ENCODE data around the gene NCL.
"Not testable (repeated sequence)": the region's sequence is repeated elsewhere in the genome, so short reads cannot be mapped to it uniquely, and the experiment has no call there.

NCL gene

DNA sequence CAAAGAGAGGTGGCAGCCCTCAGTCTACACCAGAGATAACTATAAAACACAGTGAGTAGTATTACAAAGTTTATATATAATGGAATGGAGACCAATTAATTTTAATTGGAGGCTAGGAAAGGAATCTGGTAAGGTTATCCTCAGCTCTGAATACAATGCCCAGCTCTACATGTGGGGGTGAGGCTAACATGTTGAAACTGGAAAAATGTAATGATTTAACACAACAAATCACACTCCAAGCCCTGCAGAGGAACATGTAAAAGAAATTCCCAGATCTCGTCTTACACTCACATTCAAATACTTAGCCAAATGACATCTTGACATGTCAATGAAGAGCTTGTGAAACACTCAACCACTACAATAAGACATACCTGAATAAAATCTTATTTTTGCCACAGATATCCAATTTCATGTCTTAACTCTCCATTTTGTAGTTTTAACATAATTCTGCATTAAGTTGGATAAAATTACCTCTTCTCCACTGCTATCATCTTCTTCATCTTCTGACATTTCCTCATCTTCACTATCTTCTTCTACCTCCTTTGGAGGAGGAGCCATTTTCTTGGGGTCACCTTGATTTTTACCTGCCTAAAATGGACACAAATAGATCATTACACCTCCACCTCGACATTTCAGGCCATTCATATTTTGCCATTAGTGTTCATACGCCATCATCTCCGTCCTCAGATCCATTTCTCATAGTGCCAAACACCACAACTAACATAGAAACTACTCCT is 1.4 kb downstream of the NCL start:
- Histone ChIP-seq H3K36me3 (ENCODE audit: control insufficient read depth in 4 of 4, insufficient read depth in 4 of 4, low read length in 3 of 4) (peaks cover 23 to 53% (median 42%) of the 10 kb centered on the region in 4 experiments), H3K9me3 (ENCODE audit: control extremely low read depth in 1 of 5, control insufficient read depth in 4 of 5, insufficient read depth in 2 of 5, low read depth in 1 of 5, low read length in 4 of 5) (no peaks in the 10 kb centered on the region), H3K27ac (ENCODE audit: insufficient read depth in 1 of 2, low read depth in 1 of 2, low read length in 2 of 2, poor library complexity in 1 of 2, severe bottlenecking in 2 of 2) (peak overlapping the region; percentile 95 to 98), H3K4me1 (ENCODE audit: control extremely low read depth in 1 of 4, control insufficient read depth in 4 of 4, insufficient read depth in 4 of 4, low read length in 3 of 4) (peaks cover 11 to 42% (median 33%) of the 10 kb centered on the region in 4 experiments), H3K4me3 (ENCODE audit: control insufficient read depth in 1 of 7, extremely low read depth in 1 of 7, insufficient read depth in 4 of 7, low read depth in 2 of 7, low read length in 6 of 7) (peak overlapping the region in 6 of 7 experiments; percentile 49 to 93 (median 86)), H3K27me3 (replicated peaks in 2 of 5; ENCODE audit: control insufficient read depth in 4 of 5, insufficient read depth in 5 of 5, low read length in 4 of 5) (no peaks in the 10 kb centered on the region)
- ChIA-PET CTCF (interaction anchor here (0.8 to 2.4 kb wide), 8 partner anchors 8 to 358 kb away, joined by 3 to 6 read pairs (median 4); no protein-coding TSS in a partner anchor), POLR2A (interaction anchor here (3.6 kb wide), 1 partner anchor 9 kb away, joined by 38 read pairs; no protein-coding TSS in a partner anchor)
- 13% methylated on average over 4 of the region's 4 CpGs for WGBS (ENCODE audit: insufficient coverage)
- no peak for DNase-seq

DNA sequence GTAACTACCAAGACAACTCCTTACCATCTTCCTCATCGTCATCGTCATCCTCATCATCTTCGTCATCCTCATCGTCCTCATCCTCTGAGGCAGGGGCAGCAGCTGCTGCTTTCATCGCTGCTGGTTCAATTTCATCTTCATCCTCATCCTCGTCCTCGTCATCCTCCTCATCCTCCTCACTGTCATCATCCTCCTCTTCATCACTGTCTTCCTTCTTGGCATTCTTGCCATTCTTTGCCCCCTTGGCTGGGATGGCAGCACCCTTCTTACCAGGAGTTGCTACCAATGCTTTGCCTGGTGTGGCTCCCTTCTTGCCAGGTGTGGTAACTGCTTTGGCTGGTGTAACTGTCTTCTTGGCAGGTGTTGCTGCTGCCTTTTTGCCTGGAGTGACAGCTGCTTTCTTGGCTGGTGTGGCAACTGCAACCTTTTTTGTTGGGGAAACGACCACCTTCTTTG is 2.7 kb downstream of the NCL start:
- no peaks in the 10 kb centered on the region for H3K27me3 ChIP-seq (replicated peaks in 2 of 5; ENCODE audit: control insufficient read depth in 4 of 5, insufficient read depth in 5 of 5, low read length in 4 of 5)
- no peaks in the 10 kb centered on the region for H3K9me3 ChIP-seq (ENCODE audit: control extremely low read depth in 1 of 5, control insufficient read depth in 4 of 5, insufficient read depth in 2 of 5, low read depth in 1 of 5, low read length in 4 of 5)
- peak overlapping the region in 1 of 7 experiments; percentile 76 for H3K4me3 ChIP-seq (ENCODE audit: control insufficient read depth in 1 of 7, extremely low read depth in 1 of 7, insufficient read depth in 4 of 7, low read depth in 2 of 7, low read length in 6 of 7)
- WGBS (ENCODE audit: insufficient coverage), result 94% methylated on average over 8 of the region's 8 CpGs
- H3K27ac ChIP-seq (ENCODE audit: insufficient read depth in 1 of 2, low read depth in 1 of 2, low read length in 2 of 2, poor library complexity in 1 of 2, severe bottlenecking in 2 of 2), result no peak overlapping the region
- no peak for DNase-seq
- H3K4me1 ChIP-seq (ENCODE audit: control extremely low read depth in 1 of 4, control insufficient read depth in 4 of 4, insufficient read depth in 4 of 4, low read length in 3 of 4), result peaks cover 11 to 42% (median 33%) of the 10 kb centered on the region in 4 experiments
- ChIA-PET POLR2A (no interaction called here), CTCF (interaction anchor here (0.8 to 2.4 kb wide), 5 partner anchors 8 to 49 kb away, joined by 3 to 8 read pairs (median 4); no protein-coding TSS in a partner anchor)
- H3K36me3 ChIP-seq (ENCODE audit: control insufficient read depth in 4 of 4, insufficient read depth in 4 of 4, low read length in 3 of 4), result peaks cover 29 to 67% (median 52%) of the 10 kb centered on the region in 4 experiments

DNA sequence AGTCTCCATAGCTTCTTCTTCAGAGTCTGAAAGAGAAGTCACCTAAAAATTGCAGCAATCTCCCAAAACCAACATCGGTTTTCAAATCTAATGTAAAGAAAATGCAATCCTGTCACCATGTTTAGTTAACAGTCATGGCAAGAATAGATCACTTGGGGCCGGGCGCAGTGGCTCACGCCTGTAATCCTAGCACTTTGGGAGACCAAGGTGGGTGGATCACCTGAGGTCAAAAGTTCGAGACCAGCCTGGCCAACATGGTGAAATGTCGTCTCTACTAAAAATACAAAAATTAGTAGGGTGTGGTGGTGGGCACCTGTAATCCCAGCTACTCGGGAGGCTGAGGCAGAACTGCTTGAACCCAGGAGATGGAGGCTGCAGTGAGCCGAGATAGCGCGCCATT is 3.4 kb downstream of the NCL start:
- peaks cover 11 to 42% (median 30%) of the 10 kb centered on the region in 4 experiments for H3K4me1 ChIP-seq (ENCODE audit: control extremely low read depth in 1 of 4, control insufficient read depth in 4 of 4, insufficient read depth in 4 of 4, low read length in 3 of 4)

DNA sequence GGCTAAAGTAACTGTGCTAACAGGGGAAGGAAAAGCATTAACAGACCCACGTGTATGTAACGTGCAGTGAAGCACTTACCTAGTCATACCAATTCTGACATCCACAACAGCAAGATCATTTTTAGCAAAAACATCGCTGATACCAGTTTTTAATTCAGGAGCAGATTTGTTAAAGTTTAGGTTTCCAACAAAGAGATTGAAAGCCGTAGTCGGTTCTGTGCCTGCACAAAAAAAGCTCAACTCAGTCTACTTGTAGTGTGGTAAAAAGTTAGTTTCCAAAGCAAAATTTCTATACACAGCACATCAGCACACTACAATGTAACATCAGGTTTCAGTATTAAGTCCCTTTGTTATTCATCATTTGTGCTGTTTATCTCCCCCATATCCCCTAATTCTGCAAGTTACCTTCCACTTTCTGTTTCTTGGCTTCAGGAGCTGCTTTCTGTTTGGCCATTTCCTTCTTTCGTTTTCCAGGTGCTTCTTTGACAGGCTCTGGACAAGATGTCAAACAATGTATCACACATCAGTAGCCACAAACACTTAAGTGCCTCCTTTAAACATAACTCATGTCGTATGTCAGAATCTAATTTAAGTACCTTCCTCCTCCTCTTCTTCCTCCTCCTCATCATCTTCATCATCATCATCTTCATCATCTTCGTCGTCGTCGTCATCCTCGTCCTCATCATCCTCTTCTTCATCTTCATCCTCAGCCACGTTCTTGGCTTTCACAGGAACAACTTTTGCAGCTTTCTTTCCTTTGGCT is 4.0 kb downstream of the NCL start:
- ChIA-PET POLR2A (interaction anchor here (0.6 kb wide), 1 partner anchor 186 kb away, joined by 5 read pairs; no protein-coding TSS in a partner anchor), CTCF (interaction anchor here (0.9 to 2.4 kb wide), 2 partner anchors 8 to 9 kb away, joined by 3 to 8 read pairs; no protein-coding TSS in a partner anchor)
- Histone ChIP-seq H3K4me3 (ENCODE audit: control insufficient read depth in 1 of 7, extremely low read depth in 1 of 7, insufficient read depth in 4 of 7, low read depth in 2 of 7, low read length in 6 of 7) (peak overlapping the region in 1 of 7 experiments; percentile 8), H3K36me3 (ENCODE audit: control insufficient read depth in 4 of 4, insufficient read depth in 4 of 4, low read length in 3 of 4) (peaks cover 36 to 79% (median 63%) of the 10 kb centered on the region in 4 experiments), H3K27ac (ENCODE audit: insufficient read depth in 1 of 2, low read depth in 1 of 2, low read length in 2 of 2, poor library complexity in 1 of 2, severe bottlenecking in 2 of 2) (no peak overlapping the region), H3K27me3 (replicated peaks in 2 of 5; ENCODE audit: control insufficient read depth in 4 of 5, insufficient read depth in 5 of 5, low read length in 4 of 5) (no peaks in the 10 kb centered on the region), H3K4me1 (ENCODE audit: control extremely low read depth in 1 of 4, control insufficient read depth in 4 of 4, insufficient read depth in 4 of 4, low read length in 3 of 4) (peaks cover 11 to 37% (median 24%) of the 10 kb centered on the region in 4 experiments), H3K9me3 (ENCODE audit: control extremely low read depth in 1 of 5, control insufficient read depth in 4 of 5, insufficient read depth in 2 of 5, low read depth in 1 of 5, low read length in 4 of 5) (no peaks in the 10 kb centered on the region)
- DNase-seq, result peak in 1 of 3 donors; percentile 27
- WGBS (ENCODE audit: insufficient coverage), result 94% methylated on average over 11 of the region's 13 CpGs

More for the DNA sequence above, 3.4 kb downstream of the NCL start:
- DNase-seq; POLR2A ChIA-PET; H3K9me3 ChIP-seq (ENCODE audit: control extremely low read depth in 1 of 5, control insufficient read depth in 4 of 5, insufficient read depth in 2 of 5, low read depth in 1 of 5, low read length in 4 of 5); H3K27me3 ChIP-seq (replicated peaks in 2 of 5; ENCODE audit: control insufficient read depth in 4 of 5, insufficient read depth in 5 of 5, low read length in 4 of 5); H3K27ac ChIP-seq (ENCODE audit: insufficient read depth in 1 of 2, low read depth in 1 of 2, low read length in 2 of 2, poor library complexity in 1 of 2, severe bottlenecking in 2 of 2): not testable (repeated sequence)
- CTCF ChIA-PET, result interaction anchor here (0.9 to 2.4 kb wide), 2 partner anchors 9 kb away, joined by 3 to 8 read pairs; no protein-coding TSS in a partner anchor
- WGBS (ENCODE audit: insufficient coverage), result 98% methylated on average over 5 of the region's 10 CpGs
- Histone ChIP-seq H3K36me3 (ENCODE audit: control insufficient read depth in 4 of 4, insufficient read depth in 4 of 4, low read length in 3 of 4) (peaks cover 32 to 74% (median 59%) of the 10 kb centered on the region in 4 experiments), H3K4me3 (ENCODE audit: control insufficient read depth in 1 of 7, extremely low read depth in 1 of 7, insufficient read depth in 4 of 7, low read depth in 2 of 7, low read length in 6 of 7) (peak overlapping the region in 1 of 7 experiments; percentile 8)

DNA sequence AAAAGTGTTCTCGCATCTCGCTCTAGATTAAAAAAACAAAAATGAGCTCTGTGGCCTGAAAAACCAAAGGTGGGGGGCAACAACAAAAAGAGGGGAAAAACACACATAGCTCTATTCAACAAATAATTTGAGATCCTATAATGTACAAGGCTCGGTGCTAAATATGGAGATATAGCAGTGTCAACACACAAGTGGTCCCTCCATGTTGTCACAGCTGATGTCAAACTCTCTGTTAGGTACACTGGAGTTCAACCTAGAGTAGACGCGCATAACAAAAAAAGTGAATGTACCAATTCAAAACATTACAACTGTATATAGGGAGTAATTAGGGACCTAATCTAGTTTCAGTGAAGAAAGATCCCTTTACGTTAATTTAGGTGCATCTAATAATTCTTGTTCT is 5.9 kb downstream of the NCL start:
- CTCF ChIA-PET, result interaction anchor here (1.0 to 2.8 kb wide), 2 partner anchors 24 to 269 kb away, joined by 4 to 11 read pairs; no protein-coding TSS in a partner anchor
- Histone ChIP-seq H3K9me3 (ENCODE audit: control extremely low read depth in 1 of 5, control insufficient read depth in 4 of 5, insufficient read depth in 2 of 5, low read depth in 1 of 5, low read length in 4 of 5) (no peaks in the 10 kb centered on the region), H3K27ac (ENCODE audit: insufficient read depth in 1 of 2, low read depth in 1 of 2, low read length in 2 of 2, poor library complexity in 1 of 2, severe bottlenecking in 2 of 2) (no peak overlapping the region), H3K36me3 (ENCODE audit: control insufficient read depth in 4 of 4, insufficient read depth in 4 of 4, low read length in 3 of 4) (peaks cover 40 to 97% (median 76%) of the 10 kb centered on the region in 4 experiments), H3K4me1 (ENCODE audit: control extremely low read depth in 1 of 4, control insufficient read depth in 4 of 4, insufficient read depth in 4 of 4, low read length in 3 of 4) (peaks cover 11 to 25% (median 17%) of the 10 kb centered on the region in 4 experiments), H3K4me3 (ENCODE audit: control insufficient read depth in 1 of 7, extremely low read depth in 1 of 7, insufficient read depth in 4 of 7, low read depth in 2 of 7, low read length in 6 of 7) (no peak overlapping the region), H3K27me3 (replicated peaks in 2 of 5; ENCODE audit: control insufficient read depth in 4 of 5, insufficient read depth in 5 of 5, low read length in 4 of 5) (no peaks in the 10 kb centered on the region)
- no peak for DNase-seq
- WGBS (ENCODE audit: insufficient coverage), result no CpG with 5 or more reads among the region's 6 CpGs
- POLR2A ChIA-PET, result no interaction called here

DNA sequence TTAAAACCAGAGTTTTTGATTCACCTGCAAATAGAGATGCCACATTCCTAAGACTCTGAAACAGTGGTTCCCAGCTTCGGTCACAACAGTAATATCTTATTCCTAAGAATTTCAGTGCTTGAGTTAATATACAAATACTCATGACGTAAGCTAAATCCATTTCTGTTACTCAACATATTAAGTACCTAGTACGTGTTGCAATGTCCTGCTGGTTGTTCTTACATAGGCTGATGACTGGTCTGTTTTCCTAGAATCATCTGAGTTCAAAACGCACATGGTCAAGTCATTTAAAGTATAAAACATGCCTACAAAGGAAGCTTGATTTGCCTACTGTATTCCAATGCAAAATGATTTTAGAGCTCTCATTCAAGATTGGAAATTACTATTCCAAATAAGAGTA is 7.2 kb downstream of the NCL start:
- H3K36me3 ChIP-seq (ENCODE audit: control insufficient read depth in 4 of 4, insufficient read depth in 4 of 4, low read length in 3 of 4), result peaks cover 40 to 94% (median 78%) of the 10 kb centered on the region in 4 experiments
- H3K27me3 ChIP-seq (replicated peaks in 2 of 5; ENCODE audit: control insufficient read depth in 4 of 5, insufficient read depth in 5 of 5, low read length in 4 of 5), result no peaks in the 10 kb centered on the region
- 80% methylated on average over 1 of the region's 4 CpGs for WGBS (ENCODE audit: insufficient coverage)
- no peak overlapping the region for H3K27ac ChIP-seq (ENCODE audit: insufficient read depth in 1 of 2, low read depth in 1 of 2, low read length in 2 of 2, poor library complexity in 1 of 2, severe bottlenecking in 2 of 2)
- H3K4me1 ChIP-seq (ENCODE audit: control extremely low read depth in 1 of 4, control insufficient read depth in 4 of 4, insufficient read depth in 4 of 4, low read length in 3 of 4), result peaks cover 0 to 14% (median 5%) of the 10 kb centered on the region in 4 experiments
- no peak for DNase-seq
- CTCF ChIA-PET, result interaction anchor here (0.5 to 7.0 kb wide), 5 partner anchors 8 to 354 kb away, joined by 3 to 49 read pairs (median 4); no protein-coding TSS in a partner anchor
- POLR2A ChIA-PET, result no interaction called here
- no peak overlapping the region for H3K4me3 ChIP-seq (ENCODE audit: control insufficient read depth in 1 of 7, extremely low read depth in 1 of 7, insufficient read depth in 4 of 7, low read depth in 2 of 7, low read length in 6 of 7)
- H3K9me3 ChIP-seq (ENCODE audit: control extremely low read depth in 1 of 5, control insufficient read depth in 4 of 5, insufficient read depth in 2 of 5, low read depth in 1 of 5, low read length in 4 of 5), result no peaks in the 10 kb centered on the region
